Measurements from ENCODE around the gene PSTK. TPM values are rescaled to one million over a fixed set of nuclear protein-coding genes. Genes with fewer than 3 reads are reported as not detected.

The PSTK gene, protein sequence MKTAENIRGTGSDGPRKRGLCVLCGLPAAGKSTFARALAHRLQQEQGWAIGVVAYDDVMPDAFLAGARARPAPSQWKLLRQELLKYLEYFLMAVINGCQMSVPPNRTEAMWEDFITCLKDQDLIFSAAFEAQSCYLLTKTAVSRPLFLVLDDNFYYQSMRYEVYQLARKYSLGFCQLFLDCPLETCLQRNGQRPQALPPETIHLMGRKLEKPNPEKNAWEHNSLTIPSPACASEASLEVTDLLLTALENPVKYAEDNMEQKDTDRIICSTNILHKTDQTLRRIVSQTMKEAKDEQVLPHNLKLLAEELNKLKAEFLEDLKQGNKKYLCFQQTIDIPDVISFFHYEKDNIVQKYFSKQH
- total RNA-seq (2013; cell fraction: nucleolus; rRNA removed) = 14.2 and 14.5 TPM in 2 replicates
- total RNA-seq (2014; rRNA removed) = 2.3 TPM in 2 replicates
- total RNA-seq (2014; rRNA removed; fragmentation: Illumina TruSeq; extraction: Trizol) = 3.2 TPM in 2 replicates
- 3.2 TPM in 2 replicates for total RNA-seq (2021)
- 6.1 TPM for polyA plus RNA-seq (2011; ENCODE audit: low read depth)
- 5.6 and 8.0 TPM in 2 replicates for polyA plus RNA-seq (2011; rRNA removed)
- 2.9 and 3.6 TPM in 2 replicates for polyA plus RNA-seq (2011; cell fraction: cytosol; rRNA removed)
- polyA plus RNA-seq (2011; cell fraction: nucleus; rRNA removed) = 5.4 and 5.5 TPM in 2 replicates
- polyA plus RNA-seq (2012) = 4.4 and 6.8 TPM in 2 replicates
- 3.5 and 3.6 TPM in 2 replicates for polyA plus RNA-seq (2014; fragmentation: Illumina TruSeq; extraction: Trizol)
- polyA plus RNA-seq (2014; fragmentation: Nextera tagmentation; extraction: Ambion mirVana) = 1 to 10 TPM; 1.8 to 3.3 TPM
- polyA plus RNA-seq (2014; rRNA removed) = 4.6 and 4.8 TPM in 2 replicates
- polyA plus RNA-seq (2016; fragmentation: Nextera tagmentation; extraction: Ambion mirVana) = 1 to 10 TPM; 7.0 to 7.1 TPM
- 2.9 and 3.2 TPM in 2 replicates for polyA minus RNA-seq (2011; rRNA and poly(A)+ RNA removed)
- polyA minus RNA-seq (2011; cell fraction: cytosol; rRNA and poly(A)+ RNA removed) = 0.40 and 0.94 TPM in 2 replicates
- 4.8 and 7.5 TPM in 2 replicates for polyA minus RNA-seq (2011; cell fraction: nucleus; rRNA and poly(A)+ RNA removed)
- Bru-seq, nascent RNA = percentile 74 among the genes with signal in this experiment
- percentile 65 among the genes with signal in this experiment for BruChase-seq, experiment 1, labeled RNA remaining after a 6-hour chase
- BruChase-seq, experiment 2, labeled RNA remaining after a 2-hour chase = percentile 72 among the genes with signal in this experiment
- long read RNA-seq, experiment 1, partial matches to known transcripts = 0 of 8 reads
- long read RNA-seq, experiment 1, other reads (novel, unspliced or antisense) = 2 of 8 reads
- long read RNA-seq, experiment 2, transcript PSTK-203 (6 exons, 1,098 nt) = major isoform, 16 of 36 reads
- long read RNA-seq, experiment 2, transcript PSTK-201 (7 exons, 1,705 nt) = minor isoform, 12 of 36 reads
- long read RNA-seq, experiment 2, partial matches to known transcripts = 0 of 36 reads
- long read RNA-seq, experiment 2, other reads (novel, unspliced or antisense) = 8 of 36 reads

DNA sequence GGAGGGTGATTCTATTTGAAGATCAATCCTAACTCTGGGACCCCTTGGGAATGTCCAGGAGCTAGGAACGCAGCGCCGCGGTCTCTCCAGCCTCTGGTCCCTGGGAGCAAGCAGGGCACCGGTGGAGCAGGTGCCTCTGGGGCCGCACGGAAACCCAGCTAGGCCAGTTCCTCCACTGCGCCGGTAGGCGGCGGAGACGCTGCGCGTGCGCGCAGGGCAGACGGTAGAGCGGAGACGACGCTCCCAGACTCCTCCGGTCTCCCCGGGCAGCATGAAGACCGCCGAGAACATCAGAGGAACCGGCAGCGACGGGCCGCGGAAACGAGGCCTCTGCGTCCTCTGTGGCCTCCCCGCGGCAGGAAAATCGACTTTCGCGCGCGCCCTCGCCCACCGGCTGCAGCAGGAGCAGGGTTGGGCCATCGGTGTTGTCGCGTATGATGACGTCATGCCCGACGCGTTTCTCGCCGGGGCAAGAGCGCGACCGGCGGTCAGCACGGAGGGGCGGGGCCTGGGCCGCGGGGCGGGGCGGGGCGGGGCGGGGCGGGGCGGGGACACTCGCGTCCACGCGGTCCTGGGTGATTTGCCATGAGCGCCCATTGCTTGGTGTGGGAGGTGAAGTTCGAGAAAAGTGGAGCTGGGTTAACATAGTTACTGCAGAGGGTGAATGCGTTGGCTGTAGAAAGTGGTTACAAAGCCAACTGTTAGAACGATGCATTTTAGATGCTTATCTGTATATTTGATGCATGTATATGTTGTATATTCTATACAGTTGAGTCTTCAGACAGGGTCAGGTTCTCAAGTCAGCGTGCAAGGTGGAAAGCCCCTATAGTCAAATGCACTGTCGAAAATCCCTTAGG, at the start of gene PSTK:
TSS of gene PSTK (plus strand) at position 193 of the 857 bp plus-strand sequence. CDS start at position 272, 79 bp downstream.
- TSS peak; percentile 91 for BruUV-seq (replicated peaks)
- TF ChIP-seq MYB (IDR thresholded peaks at IDR 0.05; ENCODE audit: borderline replicate concordance, low read depth, low read length) = no peak
- TF ChIP-seq, protein P1, sequence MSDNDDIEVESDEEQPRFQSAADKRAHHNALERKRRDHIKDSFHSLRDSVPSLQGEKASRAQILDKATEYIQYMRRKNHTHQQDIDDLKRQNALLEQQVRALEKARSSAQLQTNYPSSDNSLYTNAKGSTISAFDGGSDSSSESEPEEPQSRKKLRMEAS (IDR thresholded peaks at IDR 0.05; ENCODE audit: low read depth, low read length) = peak; percentile 39; the same call in 1 of the 2 replicates
- TF ChIP-seq NFYA (IDR thresholded peaks at IDR 0.05; ENCODE audit: borderline replicate concordance, low read depth, low read length) = no peak
- TF ChIP-seq, protein P2, sequence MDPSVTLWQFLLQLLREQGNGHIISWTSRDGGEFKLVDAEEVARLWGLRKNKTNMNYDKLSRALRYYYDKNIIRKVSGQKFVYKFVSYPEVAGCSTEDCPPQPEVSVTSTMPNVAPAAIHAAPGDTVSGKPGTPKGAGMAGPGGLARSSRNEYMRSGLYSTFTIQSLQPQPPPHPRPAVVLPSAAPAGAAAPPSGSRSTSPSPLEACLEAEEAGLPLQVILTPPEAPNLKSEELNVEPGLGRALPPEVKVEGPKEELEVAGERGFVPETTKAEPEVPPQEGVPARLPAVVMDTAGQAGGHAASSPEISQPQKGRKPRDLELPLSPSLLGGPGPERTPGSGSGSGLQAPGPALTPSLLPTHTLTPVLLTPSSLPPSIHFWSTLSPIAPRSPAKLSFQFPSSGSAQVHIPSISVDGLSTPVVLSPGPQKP (IDR thresholded peaks at IDR 0.05; ENCODE audit: low read depth, low read length) = no peak
- TF ChIP-seq NFIC (IDR thresholded peaks at IDR 0.05; ENCODE audit: low read depth, low read length) = no peak
- peak; percentile 68 for TF ChIP-seq YY1 (IDR thresholded peaks at IDR 0.05; ENCODE audit: low read depth, low read length)
- TF ChIP-seq GATAD2B (conservative IDR thresholded peaks at IDR 0.05; ENCODE audit: low read depth) = no peak; the same call in 1 of the 2 replicates
- peak; percentile 19; the same call in 1 of the 2 replicates for TF ChIP-seq SPI1 (IDR thresholded peaks at IDR 0.05; ENCODE audit: borderline replicate concordance, insufficient read depth, low read depth, low read length)
- TF ChIP-seq, protein P3, sequence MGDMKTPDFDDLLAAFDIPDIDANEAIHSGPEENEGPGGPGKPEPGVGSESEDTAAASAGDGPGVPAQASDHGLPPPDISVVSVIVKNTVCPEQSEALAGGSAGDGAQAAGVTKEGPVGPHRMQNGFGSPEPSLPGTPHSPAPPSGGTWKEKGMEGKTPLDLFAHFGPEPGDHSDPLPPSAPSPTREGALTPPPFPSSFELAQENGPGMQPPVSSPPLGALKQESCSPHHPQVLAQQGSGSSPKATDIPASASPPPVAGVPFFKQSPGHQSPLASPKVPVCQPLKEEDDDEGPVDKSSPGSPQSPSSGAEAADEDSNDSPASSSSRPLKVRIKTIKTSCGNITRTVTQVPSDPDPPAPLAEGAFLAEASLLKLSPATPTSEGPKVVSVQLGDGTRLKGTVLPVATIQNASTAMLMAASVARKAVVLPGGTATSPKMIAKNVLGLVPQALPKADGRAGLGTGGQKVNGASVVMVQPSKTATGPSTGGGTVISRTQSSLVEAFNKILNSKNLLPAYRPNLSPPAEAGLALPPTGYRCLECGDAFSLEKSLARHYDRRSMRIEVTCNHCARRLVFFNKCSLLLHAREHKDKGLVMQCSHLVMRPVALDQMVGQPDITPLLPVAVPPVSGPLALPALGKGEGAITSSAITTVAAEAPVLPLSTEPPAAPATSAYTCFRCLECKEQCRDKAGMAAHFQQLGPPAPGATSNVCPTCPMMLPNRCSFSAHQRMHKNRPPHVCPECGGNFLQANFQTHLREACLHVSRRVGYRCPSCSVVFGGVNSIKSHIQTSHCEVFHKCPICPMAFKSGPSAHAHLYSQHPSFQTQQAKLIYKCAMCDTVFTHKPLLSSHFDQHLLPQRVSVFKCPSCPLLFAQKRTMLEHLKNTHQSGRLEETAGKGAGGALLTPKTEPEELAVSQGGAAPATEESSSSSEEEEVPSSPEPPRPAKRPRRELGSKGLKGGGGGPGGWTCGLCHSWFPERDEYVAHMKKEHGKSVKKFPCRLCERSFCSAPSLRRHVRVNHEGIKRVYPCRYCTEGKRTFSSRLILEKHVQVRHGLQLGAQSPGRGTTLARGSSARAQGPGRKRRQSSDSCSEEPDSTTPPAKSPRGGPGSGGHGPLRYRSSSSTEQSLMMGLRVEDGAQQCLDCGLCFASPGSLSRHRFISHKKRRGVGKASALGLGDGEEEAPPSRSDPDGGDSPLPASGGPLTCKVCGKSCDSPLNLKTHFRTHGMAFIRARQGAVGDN (IDR thresholded peaks at IDR 0.05) = peak; percentile 97

More for the DNA sequence above, at the start of gene PSTK:
- Histone ChIP-seq H3K36me3 (ENCODE audit: control insufficient read depth in 2 of 2, insufficient read depth in 2 of 2, low read length in 1 of 2) (0 out of 4 replicates have a peak, but pooled peaks cover 0 to 3% of the 10 kb centered on the region in 2 experiments), H3K4me2 (ENCODE audit: control insufficient read depth, insufficient read depth) (peak within 1 kb of the TSS; percentile 98), H3K9ac (ENCODE audit: control insufficient read depth, insufficient read depth, low read length) (peak within 1 kb of the TSS; percentile 87), H3K9me3 (replicated peaks; ENCODE audit: control insufficient read depth, insufficient read depth, low read length) (no peaks in the 10 kb centered on the region), H4K20me1 (ENCODE audit: control insufficient read depth, insufficient read depth) (no peaks in the 10 kb centered on the region), H2AFZ (ENCODE audit: control insufficient read depth, low read depth, low read length) (peak within 1 kb of the TSS; percentile 99), H3K4me1 (ENCODE audit: control insufficient read depth, insufficient read depth, low read length) (peaks cover 4% of the 10 kb centered on the region), H3K79me2 (ENCODE audit: control insufficient read depth, insufficient read depth, low read length) (no peaks in the 10 kb centered on the region), H3K4me3 (peak within 1 kb of the TSS; percentile 69), H3K27me3 (replicated peaks in 1 of 2; ENCODE audit: control insufficient read depth in 2 of 2, insufficient read depth in 2 of 2, low read length in 1 of 2) (no peaks in the 10 kb centered on the region; a peak in 1 of 4 replicates), H3K27ac (ENCODE audit: control insufficient read depth, insufficient read depth) (peak within 1 kb of the TSS; percentile 95)
- DNase-seq (ENCODE audit: low read depth, low spot score) (peak; percentile 66), ATAC-seq (peak; percentile 98), FAIRE-seq (peak; percentile 85)
- WGBS (ENCODE audit: insufficient coverage, insufficient replicate concordance, low lambda C conversion rate, missing lambda C conversion rate) = 2% methylated on average over 54 of the region's 73 CpGs
- SMC1A ChIA-PET (ENCODE audit: uncharacterized antibody, unreplicated experiment) = interaction anchor here (0.6 to 2.4 kb wide), 8 partner anchors 10 to 62 kb away, joined by 3 to 8 read pairs (median 4); partner anchors contain the start of gene C10orf88
- RAD21 ChIA-PET (ENCODE audit: unreplicated experiment) = interaction anchor here (0.8 to 2.1 kb wide), 9 partner anchors 10 to 63 kb away, joined by 3 to 21 read pairs (median 4); partner anchors contain the start of genes ACADSB, C10orf88 and IKZF5
- CTCF ChIA-PET = interaction anchor here (0.6 to 4.9 kb wide), 19 partner anchors 10 to 1156 kb away, joined by 3 to 38 read pairs (median 4); partner anchors contain the start of genes ACADSB, C10orf88 and IKZF5
- intact Hi-C loops (cut with micrococcal nuclease; ENCODE audit: unreplicated experiment) (no loop called here), in situ Hi-C loops (cut with MboI) (no loop called here)
- POLR2A ChIA-PET = interaction anchor here (0.9 to 2.4 kb wide), 7 partner anchors 10 to 32 kb away, joined by 3 to 21 read pairs (median 3); partner anchors contain the start of genes ACADSB, C10orf88 and IKZF5

Measured in GM12878 (cell line).